ENCODE results near the gene SH3PXD2A. TPM values are rescaled to one million over a fixed set of nuclear protein-coding genes. Genes with fewer than 3 reads are reported as not detected.

SH3PXD2A gene
- polyA plus RNA-seq, 1 experiment = 50.2 TPM

DNA sequence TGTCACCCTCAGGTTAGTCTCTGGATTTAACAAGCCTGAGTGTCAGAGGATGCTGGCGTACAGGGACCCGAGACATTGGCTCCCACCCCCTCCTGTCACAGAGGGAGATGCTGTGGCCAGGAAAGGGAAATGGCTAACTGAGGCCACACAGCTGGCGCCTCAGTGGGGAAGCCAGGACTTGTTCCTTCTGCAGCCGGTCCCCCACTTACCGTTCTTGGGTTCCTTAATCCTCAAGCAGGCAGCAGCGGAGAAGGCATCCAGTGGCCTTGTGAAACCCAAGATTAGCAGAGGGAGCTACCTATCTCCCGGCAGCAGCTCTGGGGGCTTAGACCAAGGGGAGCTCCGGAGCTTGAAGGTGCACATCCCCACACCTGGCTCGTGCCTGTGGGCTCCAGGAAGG, 296.5 kb downstream of the SH3PXD2A start:
- DNase-seq (ENCODE audit: low read depth) = no peak
- H3K36me3 ChIP-seq (ENCODE audit: control insufficient read depth, insufficient read depth, low read length) = no peaks in the 10 kb centered on the region
- ChIA-PET POLR2A (no interaction called here), CTCF (interaction anchor here (1.1 kb wide), 1 partner anchor 16 kb away, joined by 4 read pairs; no protein-coding TSS in a partner anchor)
- no peak for TF ChIP-seq CTCF (IDR thresholded peaks at IDR 0.05; ENCODE audit: insufficient read depth, low read depth, low read length)
- peaks cover 12% of the 10 kb centered on the region for H3K27me3 ChIP-seq (ENCODE audit: control insufficient read depth, insufficient read depth, low read length)
- H3K4me3 ChIP-seq (ENCODE audit: low read depth, low read length) = no peak overlapping the region

GRCh38 chr10:103557455-103557854, 297.9 kb downstream of the SH3PXD2A start:
- CTCF ChIA-PET = interaction anchor here (0.7 kb wide), 1 partner anchor 47 kb away, joined by 3 read pairs; no protein-coding TSS in a partner anchor
- TF ChIP-seq CTCF (IDR thresholded peaks at IDR 0.05; ENCODE audit: insufficient read depth, low read depth, low read length) = no peak

GRCh38 chr10:103556383-103557007, 298.9 kb downstream of the SH3PXD2A start:
- Histone ChIP-seq H3K4me3 (ENCODE audit: low read depth, low read length) (no peak overlapping the region), H3K36me3 (ENCODE audit: control insufficient read depth, insufficient read depth, low read length) (no peaks in the 10 kb centered on the region), H3K27me3 (ENCODE audit: control insufficient read depth, insufficient read depth, low read length) (peaks cover 17% of the 10 kb centered on the region)
- DNase-seq (ENCODE audit: low read depth) = no peak
- no peak for TF ChIP-seq CTCF (IDR thresholded peaks at IDR 0.05; ENCODE audit: insufficient read depth, low read depth, low read length)
- ChIA-PET CTCF (interaction anchor here (0.6 to 1.8 kb wide), 3 partner anchors 10 to 23 kb away, joined by 3 to 5 read pairs (median 3); no protein-coding TSS in a partner anchor), POLR2A (no interaction called here)

More at GRCh38 chr10:103557455-103557854, 297.9 kb downstream of the SH3PXD2A start:
- Histone ChIP-seq H3K4me3 (ENCODE audit: low read depth, low read length) (no peak overlapping the region), H3K36me3 (ENCODE audit: control insufficient read depth, insufficient read depth, low read length) (no peaks in the 10 kb centered on the region), H3K27me3 (ENCODE audit: control insufficient read depth, insufficient read depth, low read length) (peaks cover 14% of the 10 kb centered on the region)
- no peak for DNase-seq (ENCODE audit: low read depth)
- POLR2A ChIA-PET = no interaction called here

DNA sequence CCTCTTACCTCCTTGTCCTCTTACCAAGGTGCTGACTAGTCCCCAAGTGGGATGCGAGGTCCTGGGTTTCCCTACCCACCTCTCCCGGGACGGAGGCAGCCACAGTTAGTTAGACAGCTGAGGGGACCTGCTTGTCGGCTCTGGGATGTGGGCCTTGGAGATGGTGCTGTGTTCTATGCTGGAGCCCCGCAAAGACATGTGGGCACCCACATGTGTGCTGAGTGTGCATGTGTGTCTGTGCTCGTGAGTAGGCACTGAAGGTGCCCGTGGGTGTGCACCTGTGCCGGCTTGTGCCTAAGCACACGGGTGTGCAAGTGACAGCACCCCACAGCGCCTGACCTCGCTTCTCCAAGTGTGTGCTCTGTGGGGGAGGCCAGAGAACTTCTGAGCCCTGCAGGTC, 299.7 kb downstream of the SH3PXD2A start:
- ChIA-PET CTCF (interaction anchor here (0.6 to 1.8 kb wide), 4 partner anchors 9 to 24 kb away, joined by 3 to 5 read pairs (median 3); no protein-coding TSS in a partner anchor), POLR2A (no interaction called here)
- Histone ChIP-seq H3K4me3 (ENCODE audit: low read depth, low read length) (no peak overlapping the region), H3K27me3 (ENCODE audit: control insufficient read depth, insufficient read depth, low read length) (peaks cover 14% of the 10 kb centered on the region), H3K36me3 (ENCODE audit: control insufficient read depth, insufficient read depth, low read length) (no peaks in the 10 kb centered on the region)
- no peak for TF ChIP-seq CTCF (IDR thresholded peaks at IDR 0.05; ENCODE audit: insufficient read depth, low read depth, low read length)
- no peak for DNase-seq (ENCODE audit: low read depth)

- POLR2A ChIA-PET = no interaction called here
- DNase-seq (ENCODE audit: low read depth) = no peak
- Histone ChIP-seq H3K4me3 (ENCODE audit: low read depth, low read length) (peak overlapping the region; percentile 42), H3K27me3 (ENCODE audit: control insufficient read depth, insufficient read depth, low read length) (peaks cover 15% of the 10 kb centered on the region), H3K36me3 (ENCODE audit: control insufficient read depth, insufficient read depth, low read length) (no peaks in the 10 kb centered on the region)
- CTCF ChIA-PET = interaction anchor here (0.8 to 1.8 kb wide), 4 partner anchors 9 to 156 kb away, joined by 3 to 5 read pairs (median 3); no protein-coding TSS in a partner anchor
- TF ChIP-seq CTCF (IDR thresholded peaks at IDR 0.05; ENCODE audit: insufficient read depth, low read depth, low read length) = no peak
Observed at GRCh38 chr10:103555325-103555649, 300.1 kb downstream of the SH3PXD2A start.

All from BJ (cell line).